ENCODE measurements around the gene NKG7. TPM values are rescaled to one million over a fixed set of nuclear protein-coding genes. Genes with fewer than 3 reads are reported as not detected.

NKG7 gene
- total and polyA plus RNA-seq, 2 experiments from 2014 or later, result not detected

DNA sequence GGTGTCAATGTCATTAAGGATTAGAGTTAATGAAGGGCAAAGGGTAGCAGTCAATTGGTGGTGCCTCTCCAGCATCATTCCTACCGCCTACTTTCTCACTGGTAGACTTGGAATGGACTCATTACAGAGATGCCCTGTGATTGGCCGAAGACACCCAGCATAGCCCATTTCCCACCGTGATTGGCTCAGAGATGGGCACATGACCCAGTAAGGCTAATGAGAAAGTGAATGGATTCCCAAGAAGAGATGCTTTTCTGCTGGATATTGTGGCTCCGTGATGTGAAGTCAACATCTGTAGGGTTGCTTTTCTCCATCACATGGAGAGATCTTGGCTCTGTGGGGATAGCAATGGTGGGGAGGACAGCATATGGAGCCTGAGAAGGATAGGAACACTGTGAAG, 42.1 kb downstream of the NKG7 start:
- Histone ChIP-seq H3K27me3 (ENCODE audit: insufficient read depth) (peaks cover 17% of the 10 kb centered on the region), H3K4me2 (no peak overlapping the region), H3K27ac (ENCODE audit: low read depth) (no peak overlapping the region), H3K36me3 (ENCODE audit: insufficient read depth) (0 out of 2 replicates have a peak, but pooled peaks cover 6% of the 10 kb centered on the region), H2AFZ (no peak overlapping the region), H3K9me2 (ENCODE audit: insufficient read depth) (0 out of 2 replicates have a peak, but pooled peaks cover 3% of the 10 kb centered on the region), H3K79me2 (replicated peaks; ENCODE audit: insufficient read depth) (no peaks in the 10 kb centered on the region), H3F3A (replicated peaks; ENCODE audit: low read depth) (no peaks in the 10 kb centered on the region), H3K4me1 (ENCODE audit: insufficient read depth) (peaks cover 10% of the 10 kb centered on the region; the same call in 1 of the 2 replicates), H4K20me1 (replicated peaks; ENCODE audit: insufficient read depth) (0 out of 2 replicates have a peak, but pooled peaks cover 2% of the 10 kb centered on the region), H3K4me3 (no peak overlapping the region)
- H3K4me3 Mint-ChIP-seq, result no peak overlapping the region
- peaks cover 20% of the 10 kb centered on the region for H3K27me3 Mint-ChIP-seq (ENCODE audit: insufficient read depth, low read depth, poor library complexity)
- DNase-seq (ENCODE audit: low spot score), result no peak
- no peak overlapping the region for H3K27ac Mint-ChIP-seq
- H3K9me3 Mint-ChIP-seq, result no peaks in the 10 kb centered on the region; the same call in 1 of the 3 replicates
- no peak for ATAC-seq
- TF ChIP-seq STAT1 (IDR thresholded peaks at IDR 0.05; ENCODE audit: unreplicated experiment) (no peak), NANOG (IDR thresholded peaks at IDR 0.05; ENCODE audit: borderline replicate concordance) (no peak), ZNF114 (CRISPR knock-in tag; IDR thresholded peaks at IDR 0.05) (no peak), EZH2 (IDR thresholded peaks at IDR 0.05; ENCODE audit: low read depth, unreplicated experiment) (no peak), EZH2phosphoT487 (IDR thresholded peaks at IDR 0.05; ENCODE audit: unreplicated experiment) (no peak), ZNF331 (CRISPR knock-in tag; IDR thresholded peaks at IDR 0.05; ENCODE audit: low read depth) (no peak), JUNB (IDR thresholded peaks at IDR 0.05; ENCODE audit: unreplicated experiment) (no peak), CREB1 (CRISPR knock-in tag; IDR thresholded peaks at IDR 0.05; ENCODE audit: low read depth) (no peak), POLR2AphosphoS5 (IDR thresholded peaks at IDR 0.05; ENCODE audit: low read depth) (no peak)
- TF ChIP-seq, protein P1, sequence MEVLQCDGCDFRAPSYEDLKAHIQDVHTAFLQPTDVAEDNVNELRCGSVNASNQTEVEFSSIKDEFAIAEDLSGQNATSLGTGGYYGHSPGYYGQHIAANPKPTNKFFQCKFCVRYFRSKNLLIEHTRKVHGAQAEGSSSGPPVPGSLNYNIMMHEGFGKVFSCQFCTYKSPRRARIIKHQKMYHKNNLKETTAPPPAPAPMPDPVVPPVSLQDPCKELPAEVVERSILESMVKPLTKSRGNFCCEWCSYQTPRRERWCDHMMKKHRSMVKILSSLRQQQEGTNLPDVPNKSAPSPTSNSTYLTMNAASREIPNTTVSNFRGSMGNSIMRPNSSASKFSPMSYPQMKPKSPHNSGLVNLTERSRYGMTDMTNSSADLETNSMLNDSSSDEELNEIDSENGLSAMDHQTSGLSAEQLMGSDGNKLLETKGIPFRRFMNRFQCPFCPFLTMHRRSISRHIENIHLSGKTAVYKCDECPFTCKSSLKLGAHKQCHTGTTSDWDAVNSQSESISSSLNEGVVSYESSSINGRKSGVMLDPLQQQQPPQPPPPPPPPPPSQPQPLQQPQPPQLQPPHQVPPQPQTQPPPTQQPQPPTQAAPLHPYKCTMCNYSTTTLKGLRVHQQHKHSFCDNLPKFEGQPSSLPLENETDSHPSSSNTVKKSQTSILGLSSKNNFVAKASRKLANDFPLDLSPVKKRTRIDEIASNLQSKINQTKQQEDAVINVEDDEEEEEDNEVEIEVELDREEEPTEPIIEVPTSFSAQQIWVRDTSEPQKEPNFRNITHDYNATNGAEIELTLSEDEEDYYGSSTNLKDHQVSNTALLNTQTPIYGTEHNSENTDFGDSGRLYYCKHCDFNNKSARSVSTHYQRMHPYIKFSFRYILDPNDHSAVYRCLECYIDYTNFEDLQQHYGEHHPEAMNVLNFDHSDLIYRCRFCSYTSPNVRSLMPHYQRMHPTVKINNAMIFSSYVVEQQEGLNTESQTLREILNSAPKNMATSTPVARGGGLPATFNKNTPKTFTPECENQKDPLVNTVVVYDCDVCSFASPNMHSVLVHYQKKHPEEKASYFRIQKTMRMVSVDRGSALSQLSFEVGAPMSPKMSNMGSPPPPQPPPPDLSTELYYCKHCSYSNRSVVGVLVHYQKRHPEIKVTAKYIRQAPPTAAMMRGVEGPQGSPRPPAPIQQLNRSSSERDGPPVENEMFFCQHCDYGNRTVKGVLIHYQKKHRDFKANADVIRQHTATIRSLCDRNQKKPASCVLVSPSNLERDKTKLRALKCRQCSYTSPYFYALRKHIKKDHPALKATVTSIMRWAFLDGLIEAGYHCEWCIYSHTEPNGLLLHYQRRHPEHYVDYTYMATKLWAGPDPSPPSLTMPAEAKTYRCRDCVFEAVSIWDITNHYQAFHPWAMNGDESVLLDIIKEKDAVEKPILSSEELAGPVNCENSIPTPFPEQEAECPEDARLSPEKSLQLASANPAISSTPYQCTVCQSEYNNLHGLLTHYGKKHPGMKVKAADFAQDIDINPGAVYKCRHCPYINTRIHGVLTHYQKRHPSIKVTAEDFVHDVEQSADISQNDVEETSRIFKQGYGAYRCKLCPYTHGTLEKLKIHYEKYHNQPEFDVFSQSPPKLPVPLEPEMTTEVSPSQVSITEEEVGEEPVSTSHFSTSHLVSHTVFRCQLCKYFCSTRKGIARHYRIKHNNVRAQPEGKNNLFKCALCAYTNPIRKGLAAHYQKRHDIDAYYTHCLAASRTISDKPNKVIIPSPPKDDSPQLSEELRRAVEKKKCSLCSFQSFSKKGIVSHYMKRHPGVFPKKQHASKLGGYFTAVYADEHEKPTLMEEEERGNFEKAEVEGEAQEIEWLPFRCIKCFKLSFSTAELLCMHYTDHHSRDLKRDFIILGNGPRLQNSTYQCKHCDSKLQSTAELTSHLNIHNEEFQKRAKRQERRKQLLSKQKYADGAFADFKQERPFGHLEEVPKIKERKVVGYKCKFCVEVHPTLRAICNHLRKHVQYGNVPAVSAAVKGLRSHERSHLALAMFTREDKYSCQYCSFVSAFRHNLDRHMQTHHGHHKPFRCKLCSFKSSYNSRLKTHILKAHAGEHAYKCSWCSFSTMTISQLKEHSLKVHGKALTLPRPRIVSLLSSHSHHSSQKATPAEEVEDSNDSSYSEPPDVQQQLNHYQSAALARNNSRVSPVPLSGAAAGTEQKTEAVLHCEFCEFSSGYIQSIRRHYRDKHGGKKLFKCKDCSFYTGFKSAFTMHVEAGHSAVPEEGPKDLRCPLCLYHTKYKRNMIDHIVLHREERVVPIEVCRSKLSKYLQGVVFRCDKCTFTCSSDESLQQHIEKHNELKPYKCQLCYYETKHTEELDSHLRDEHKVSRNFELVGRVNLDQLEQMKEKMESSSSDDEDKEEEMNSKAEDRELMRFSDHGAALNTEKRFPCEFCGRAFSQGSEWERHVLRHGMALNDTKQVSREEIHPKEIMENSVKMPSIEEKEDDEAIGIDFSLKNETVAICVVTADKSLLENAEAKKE (CRISPR knock-in tag; IDR thresholded peaks at IDR 0.05), result no peak
- TF ChIP-seq, protein P2, sequence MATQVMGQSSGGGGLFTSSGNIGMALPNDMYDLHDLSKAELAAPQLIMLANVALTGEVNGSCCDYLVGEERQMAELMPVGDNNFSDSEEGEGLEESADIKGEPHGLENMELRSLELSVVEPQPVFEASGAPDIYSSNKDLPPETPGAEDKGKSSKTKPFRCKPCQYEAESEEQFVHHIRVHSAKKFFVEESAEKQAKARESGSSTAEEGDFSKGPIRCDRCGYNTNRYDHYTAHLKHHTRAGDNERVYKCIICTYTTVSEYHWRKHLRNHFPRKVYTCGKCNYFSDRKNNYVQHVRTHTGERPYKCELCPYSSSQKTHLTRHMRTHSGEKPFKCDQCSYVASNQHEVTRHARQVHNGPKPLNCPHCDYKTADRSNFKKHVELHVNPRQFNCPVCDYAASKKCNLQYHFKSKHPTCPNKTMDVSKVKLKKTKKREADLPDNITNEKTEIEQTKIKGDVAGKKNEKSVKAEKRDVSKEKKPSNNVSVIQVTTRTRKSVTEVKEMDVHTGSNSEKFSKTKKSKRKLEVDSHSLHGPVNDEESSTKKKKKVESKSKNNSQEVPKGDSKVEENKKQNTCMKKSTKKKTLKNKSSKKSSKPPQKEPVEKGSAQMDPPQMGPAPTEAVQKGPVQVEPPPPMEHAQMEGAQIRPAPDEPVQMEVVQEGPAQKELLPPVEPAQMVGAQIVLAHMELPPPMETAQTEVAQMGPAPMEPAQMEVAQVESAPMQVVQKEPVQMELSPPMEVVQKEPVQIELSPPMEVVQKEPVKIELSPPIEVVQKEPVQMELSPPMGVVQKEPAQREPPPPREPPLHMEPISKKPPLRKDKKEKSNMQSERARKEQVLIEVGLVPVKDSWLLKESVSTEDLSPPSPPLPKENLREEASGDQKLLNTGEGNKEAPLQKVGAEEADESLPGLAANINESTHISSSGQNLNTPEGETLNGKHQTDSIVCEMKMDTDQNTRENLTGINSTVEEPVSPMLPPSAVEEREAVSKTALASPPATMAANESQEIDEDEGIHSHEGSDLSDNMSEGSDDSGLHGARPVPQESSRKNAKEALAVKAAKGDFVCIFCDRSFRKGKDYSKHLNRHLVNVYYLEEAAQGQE (IDR thresholded peaks at IDR 0.05; ENCODE audit: unreplicated experiment), result no peak
- TF ChIP-seq, protein P3, sequence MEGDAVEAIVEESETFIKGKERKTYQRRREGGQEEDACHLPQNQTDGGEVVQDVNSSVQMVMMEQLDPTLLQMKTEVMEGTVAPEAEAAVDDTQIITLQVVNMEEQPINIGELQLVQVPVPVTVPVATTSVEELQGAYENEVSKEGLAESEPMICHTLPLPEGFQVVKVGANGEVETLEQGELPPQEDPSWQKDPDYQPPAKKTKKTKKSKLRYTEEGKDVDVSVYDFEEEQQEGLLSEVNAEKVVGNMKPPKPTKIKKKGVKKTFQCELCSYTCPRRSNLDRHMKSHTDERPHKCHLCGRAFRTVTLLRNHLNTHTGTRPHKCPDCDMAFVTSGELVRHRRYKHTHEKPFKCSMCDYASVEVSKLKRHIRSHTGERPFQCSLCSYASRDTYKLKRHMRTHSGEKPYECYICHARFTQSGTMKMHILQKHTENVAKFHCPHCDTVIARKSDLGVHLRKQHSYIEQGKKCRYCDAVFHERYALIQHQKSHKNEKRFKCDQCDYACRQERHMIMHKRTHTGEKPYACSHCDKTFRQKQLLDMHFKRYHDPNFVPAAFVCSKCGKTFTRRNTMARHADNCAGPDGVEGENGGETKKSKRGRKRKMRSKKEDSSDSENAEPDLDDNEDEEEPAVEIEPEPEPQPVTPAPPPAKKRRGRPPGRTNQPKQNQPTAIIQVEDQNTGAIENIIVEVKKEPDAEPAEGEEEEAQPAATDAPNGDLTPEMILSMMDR (conservative IDR thresholded peaks at IDR 0.05; ENCODE audit: low read depth in 2 of 2), result no peak
- TF ChIP-seq, protein P4, sequence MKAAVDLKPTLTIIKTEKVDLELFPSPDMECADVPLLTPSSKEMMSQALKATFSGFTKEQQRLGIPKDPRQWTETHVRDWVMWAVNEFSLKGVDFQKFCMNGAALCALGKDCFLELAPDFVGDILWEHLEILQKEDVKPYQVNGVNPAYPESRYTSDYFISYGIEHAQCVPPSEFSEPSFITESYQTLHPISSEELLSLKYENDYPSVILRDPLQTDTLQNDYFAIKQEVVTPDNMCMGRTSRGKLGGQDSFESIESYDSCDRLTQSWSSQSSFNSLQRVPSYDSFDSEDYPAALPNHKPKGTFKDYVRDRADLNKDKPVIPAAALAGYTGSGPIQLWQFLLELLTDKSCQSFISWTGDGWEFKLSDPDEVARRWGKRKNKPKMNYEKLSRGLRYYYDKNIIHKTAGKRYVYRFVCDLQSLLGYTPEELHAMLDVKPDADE (IDR thresholded peaks at IDR 0.05), result no peak
- H3K4me1 Mint-ChIP-seq, result peaks cover 18% of the 10 kb centered on the region
- peaks cover 47% of the 10 kb centered on the region for H3K36me3 Mint-ChIP-seq (ENCODE audit: low read depth)
